ENCODE data around the gene DVL3. TPM values are rescaled to one million over a fixed set of nuclear protein-coding genes. Genes with fewer than 3 reads are reported as not detected.
A peak's percentile ranks its signal among the peaks of the same experiment; 100 is the strongest.

Gene DVL3
- total and polyA plus RNA-seq, 2 experiments from 2014 or later = 49.1 to 121 TPM

- H3K36me3 ChIP-seq (replicated peaks; ENCODE audit: insufficient read depth, low read depth) = peaks cover 5% of the 10 kb centered on the region
- no peaks in the 10 kb centered on the region for H3K27me3 ChIP-seq
- peaks cover 20% of the 10 kb centered on the region for H4K20me1 ChIP-seq (ENCODE audit: insufficient read depth, poor library complexity, severe bottlenecking)
- H3K4me2 ChIP-seq = peak within 1 kb of the TSS; percentile 97
- DNase-seq (ENCODE audit: low spot score) = peak; percentile 99
- no peak for TF ChIP-seq EZH2 (IDR thresholded peaks at IDR 0.05; ENCODE audit: borderline replicate concordance)
- TF ChIP-seq, protein P1, sequence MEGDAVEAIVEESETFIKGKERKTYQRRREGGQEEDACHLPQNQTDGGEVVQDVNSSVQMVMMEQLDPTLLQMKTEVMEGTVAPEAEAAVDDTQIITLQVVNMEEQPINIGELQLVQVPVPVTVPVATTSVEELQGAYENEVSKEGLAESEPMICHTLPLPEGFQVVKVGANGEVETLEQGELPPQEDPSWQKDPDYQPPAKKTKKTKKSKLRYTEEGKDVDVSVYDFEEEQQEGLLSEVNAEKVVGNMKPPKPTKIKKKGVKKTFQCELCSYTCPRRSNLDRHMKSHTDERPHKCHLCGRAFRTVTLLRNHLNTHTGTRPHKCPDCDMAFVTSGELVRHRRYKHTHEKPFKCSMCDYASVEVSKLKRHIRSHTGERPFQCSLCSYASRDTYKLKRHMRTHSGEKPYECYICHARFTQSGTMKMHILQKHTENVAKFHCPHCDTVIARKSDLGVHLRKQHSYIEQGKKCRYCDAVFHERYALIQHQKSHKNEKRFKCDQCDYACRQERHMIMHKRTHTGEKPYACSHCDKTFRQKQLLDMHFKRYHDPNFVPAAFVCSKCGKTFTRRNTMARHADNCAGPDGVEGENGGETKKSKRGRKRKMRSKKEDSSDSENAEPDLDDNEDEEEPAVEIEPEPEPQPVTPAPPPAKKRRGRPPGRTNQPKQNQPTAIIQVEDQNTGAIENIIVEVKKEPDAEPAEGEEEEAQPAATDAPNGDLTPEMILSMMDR (IDR thresholded peaks at IDR 0.05; ENCODE audit: poor library complexity) = no peak
- no peak for TF ChIP-seq EZH2phosphoT487 (IDR thresholded peaks at IDR 0.05; ENCODE audit: low read depth, severe bottlenecking, unreplicated experiment)
- H3K4me1 ChIP-seq (ENCODE audit: insufficient read depth) = peaks cover 13% of the 10 kb centered on the region
- H3K9me2 ChIP-seq (replicated peaks; ENCODE audit: insufficient read depth) = no peaks in the 10 kb centered on the region
- H3K79me2 ChIP-seq = peaks cover 43% of the 10 kb centered on the region
- H3K4me3 ChIP-seq = peak within 1 kb of the TSS; percentile 41
- H3K9me3 ChIP-seq (ENCODE audit: low read depth) = no peaks in the 10 kb centered on the region
- H3K27ac ChIP-seq = peak within 1 kb of the TSS; percentile 90
- WGBS (ENCODE audit: low lambda C conversion rate, missing lambda C conversion rate) = 2% methylated on average over 49 of the region's 73 CpGs
- peak within 1 kb of the TSS; percentile 60 for H2AFZ ChIP-seq
Observed at GRCh38 chr3:184174646-184175492, 19.7 kb downstream of the DVL3 start, which contains the start of gene AP2M1. Gene AP2M1 (plus strand): TSS chr3:184174855. CDS start chr3:184176994, 2,139 bp downstream.

- Histone ChIP-seq H2AFZ (peak overlapping the region; percentile 60), H4K20me1 (ENCODE audit: insufficient read depth, poor library complexity, severe bottlenecking) (peaks cover 21% of the 10 kb centered on the region), H3K27ac (peak overlapping the region; percentile 90), H3K27me3 (no peaks in the 10 kb centered on the region), H3K4me2 (peak overlapping the region; percentile 97), H3K4me3 (peak overlapping the region; percentile 41), H3K9me2 (replicated peaks; ENCODE audit: insufficient read depth) (no peaks in the 10 kb centered on the region), H3K79me2 (peaks cover 43% of the 10 kb centered on the region), H3K9me3 (ENCODE audit: low read depth) (no peaks in the 10 kb centered on the region), H3K4me1 (ENCODE audit: insufficient read depth) (peaks cover 13% of the 10 kb centered on the region), H3K36me3 (replicated peaks; ENCODE audit: insufficient read depth, low read depth) (peaks cover 7% of the 10 kb centered on the region)
- DNase-seq (ENCODE audit: low spot score) = no peak
- TF ChIP-seq, protein P1 (IDR thresholded peaks at IDR 0.05; ENCODE audit: poor library complexity) = no peak
- no peak for TF ChIP-seq EZH2 (IDR thresholded peaks at IDR 0.05; ENCODE audit: borderline replicate concordance)
- no peak for TF ChIP-seq EZH2phosphoT487 (IDR thresholded peaks at IDR 0.05; ENCODE audit: low read depth, severe bottlenecking, unreplicated experiment)
- 19% methylated on average over 8 of the region's 8 CpGs for WGBS (ENCODE audit: low lambda C conversion rate, missing lambda C conversion rate)
Observed at GRCh38 chr3:184175506-184175905, 20.3 kb downstream of the DVL3 start.

DNA sequence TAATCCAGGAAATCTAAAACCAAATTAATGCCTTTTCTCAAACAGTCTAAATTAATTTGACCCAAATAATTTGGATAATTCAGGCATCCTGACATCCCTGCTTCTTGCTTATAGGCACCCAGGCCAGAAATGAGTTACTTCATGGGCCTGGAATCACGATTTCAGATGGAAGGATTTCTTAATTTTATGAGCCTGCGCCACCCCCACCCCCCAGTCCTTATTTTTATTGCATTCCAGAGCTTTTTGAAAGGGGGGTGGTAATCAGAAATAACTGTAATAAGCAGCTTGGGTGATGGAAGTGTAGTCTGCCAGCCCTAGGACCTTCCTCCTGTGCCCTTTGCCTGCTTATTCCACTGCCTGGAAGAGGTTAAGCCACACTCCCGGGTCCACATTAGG lies 20.8 kb downstream of the DVL3 start:
- TF ChIP-seq, protein P1 (IDR thresholded peaks at IDR 0.05; ENCODE audit: poor library complexity) = no peak
- TF ChIP-seq EZH2 (IDR thresholded peaks at IDR 0.05; ENCODE audit: borderline replicate concordance) = no peak
- no peak for TF ChIP-seq EZH2phosphoT487 (IDR thresholded peaks at IDR 0.05; ENCODE audit: low read depth, severe bottlenecking, unreplicated experiment)
- Histone ChIP-seq H3K9me2 (replicated peaks; ENCODE audit: insufficient read depth) (no peaks in the 10 kb centered on the region), H3K4me1 (ENCODE audit: insufficient read depth) (peaks cover 13% of the 10 kb centered on the region), H3K27ac (peak overlapping the region; percentile 90), H3K27me3 (no peaks in the 10 kb centered on the region), H3K4me2 (peak overlapping the region; percentile 97), H4K20me1 (ENCODE audit: insufficient read depth, poor library complexity, severe bottlenecking) (peaks cover 21% of the 10 kb centered on the region), H3K4me3 (peak overlapping the region; percentile 41), H3K9me3 (ENCODE audit: low read depth) (no peaks in the 10 kb centered on the region), H3K36me3 (replicated peaks; ENCODE audit: insufficient read depth, low read depth) (peaks cover 7% of the 10 kb centered on the region), H3K79me2 (peaks cover 43% of the 10 kb centered on the region), H2AFZ (peak overlapping the region; percentile 25)
- DNase-seq (ENCODE audit: low spot score) = no peak
- WGBS (ENCODE audit: low lambda C conversion rate, missing lambda C conversion rate) = 17% methylated on average over 3 of the region's 3 CpGs

Data from hepatocyte (in vitro differentiated cells).